Cardiac septum (tissue), 1 donor: ENCODE measurements around the gene PDK4. TPM values are rescaled to one million over a fixed set of nuclear protein-coding genes. Genes with fewer than 3 reads are reported as not detected.
A peak's percentile ranks its signal among the peaks of the same experiment; 100 is the strongest.
"Not testable (repeated sequence)": the region's sequence is repeated elsewhere in the genome, so short reads cannot be mapped to it uniquely, and the experiment has no call there.

Experiments used
- DNase-seq: peaks from one replicate; pipeline ENCODE4 v3.0.0-alpha.2; 2020; ENCODE audit warnings: low spot score
- intact Hi-C: fragments of 100-400 bp; cut with DNase I; formaldehyde crosslinking; loops from one replicate; pipeline ENCODE4 v1.14.0; 2022
- total RNA-seq: library from RNA; stranded (reverse); fragmentation: NEBNext Ultra II Directional; extraction: Animal tissue kit (Norgen Biotek cat#: 25700); gene quantifications from one replicate; pipeline ENCODE4 v1.2.1, GENCODE V29; 2021
- donor health status: DM: no; HTN: no; CAD: no.

PDK4 gene
- total RNA-seq, 1 donor from 2014 or later, result 49.0 TPM

DNA sequence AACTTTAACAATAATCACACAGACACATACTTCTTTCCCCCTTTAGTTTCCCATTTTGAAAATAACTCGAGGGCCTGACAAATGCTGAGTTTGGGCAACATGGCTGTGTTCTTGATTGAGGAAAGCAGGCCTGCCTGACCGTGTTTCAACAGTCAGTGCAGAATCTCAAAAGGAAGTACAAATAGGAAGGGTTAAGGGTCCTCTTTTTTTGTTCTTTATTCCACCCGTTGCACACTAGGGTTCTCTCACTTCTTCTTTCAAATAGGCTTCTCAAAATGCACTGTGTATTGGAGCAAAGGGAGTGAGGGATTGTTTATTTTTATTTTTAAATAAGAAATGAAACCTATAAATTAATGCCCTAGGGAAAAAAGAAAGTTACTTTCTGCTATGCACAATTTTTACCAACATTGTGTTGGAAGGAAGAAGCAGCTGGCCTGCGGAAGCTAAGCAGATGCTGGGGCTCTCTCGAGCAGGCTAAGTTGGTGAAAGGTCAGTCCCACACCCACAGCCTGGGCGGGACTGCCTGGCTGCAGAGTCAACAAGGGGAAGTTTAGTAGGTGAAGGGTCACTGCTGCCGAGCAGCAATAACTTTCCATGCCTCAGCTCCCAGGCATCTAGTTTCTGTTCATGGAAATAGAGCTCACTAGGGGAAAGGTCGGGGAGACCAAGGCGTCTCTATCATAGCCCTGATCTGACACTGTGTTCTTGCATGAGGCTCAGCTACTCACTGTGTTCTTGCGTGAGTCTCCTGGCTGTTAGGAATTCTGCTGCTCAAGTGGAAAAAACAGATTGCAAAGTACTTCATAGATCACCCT, 12.2 kb upstream of the PDK4 start:
- intact Hi-C loops, result loop anchor here (1.0 to 2.0 kb wide), 2 partner anchors 12 to 60 kb away; partner anchors contain the start of gene PDK4
- DNase-seq, result peak; percentile 94

DNA sequence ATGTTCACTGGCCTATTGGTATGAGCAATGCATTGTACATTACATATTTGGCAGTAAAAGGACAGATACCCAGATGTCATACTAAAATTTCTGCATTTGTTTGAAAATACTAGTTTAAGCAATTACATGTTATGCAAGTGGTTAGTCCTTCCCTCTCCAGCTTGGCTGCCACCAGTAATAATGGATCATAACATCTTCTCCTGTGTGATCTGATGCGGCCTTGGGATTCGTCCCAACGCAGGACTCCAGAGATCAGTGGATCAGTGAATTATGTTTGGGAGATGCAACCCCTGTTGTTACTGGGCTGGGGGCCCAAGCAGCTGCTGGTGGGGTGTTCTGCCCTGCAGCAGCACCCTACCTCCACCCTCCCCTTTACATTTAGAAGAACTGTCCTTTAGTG, 11.2 kb upstream of the PDK4 start:
- DNase-seq, result no peak
- intact Hi-C loops, result no loop called here

DNA sequence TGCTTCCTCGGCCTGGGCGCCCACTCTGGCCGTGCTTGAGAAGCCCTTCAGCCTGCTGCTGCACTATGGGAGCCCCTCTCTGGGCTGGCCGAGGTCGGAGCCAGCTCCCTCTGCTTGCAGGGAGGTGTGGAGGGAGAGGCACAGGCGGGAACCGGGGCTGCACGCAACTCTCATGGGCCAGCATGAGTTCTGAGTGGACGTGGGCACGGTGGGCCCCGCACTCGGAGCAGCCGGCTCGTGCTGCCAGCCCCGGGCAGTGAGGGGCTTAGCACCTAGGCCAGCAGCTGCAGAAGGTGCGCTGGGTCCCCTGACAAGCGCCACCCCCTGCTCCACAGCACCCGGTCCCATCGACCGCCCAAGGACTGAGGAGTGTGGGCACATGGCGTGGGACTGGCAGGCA, 9.0 kb upstream of the PDK4 start:
- intact Hi-C loops, result no loop called here
- no peak for DNase-seq

DNA sequence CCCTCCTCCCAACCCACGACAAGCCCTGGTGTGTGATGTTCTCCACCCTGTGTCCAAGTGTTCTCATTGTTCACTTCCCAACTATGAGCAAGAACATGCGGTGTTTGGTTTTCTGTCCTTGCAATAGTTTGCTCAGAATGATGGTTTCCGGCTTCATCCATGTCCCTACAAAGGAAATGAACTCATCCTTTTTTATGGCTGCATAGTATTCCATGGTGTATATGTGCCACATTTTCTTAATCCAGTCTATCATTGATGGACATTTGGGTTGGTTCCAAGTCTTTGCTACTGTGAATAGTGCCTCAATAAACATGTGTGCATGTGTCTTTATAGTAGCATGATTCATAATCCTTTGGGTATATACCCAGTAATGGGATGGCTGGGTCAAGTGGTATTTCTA, 8.5 kb upstream of the PDK4 start:
- intact Hi-C loops, DNase-seq: not testable (repeated sequence)

- intact Hi-C loops, DNase-seq: not testable (repeated sequence)
Measured at GRCh38 chr7:95604397-95604796, 8.1 kb upstream of the PDK4 start.

DNA sequence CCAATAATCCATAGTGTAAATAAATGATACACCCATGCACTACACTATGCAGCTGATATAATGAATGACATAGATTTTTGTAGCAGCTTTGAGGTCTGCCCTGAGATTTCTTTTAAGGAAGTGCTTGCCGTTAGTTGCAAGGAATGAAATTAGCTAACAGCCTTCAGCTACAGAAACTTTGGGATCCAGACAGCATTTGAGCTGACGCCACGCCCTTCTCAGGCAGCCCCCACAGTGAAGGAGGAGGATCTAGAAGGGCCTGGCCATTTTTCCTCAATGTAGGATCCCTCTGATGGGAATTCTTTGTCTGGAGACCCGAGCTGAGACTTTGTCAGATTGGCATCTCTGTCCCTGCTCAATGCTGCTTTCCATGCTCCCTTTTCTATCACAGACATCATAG, 6.1 kb upstream of the PDK4 start:
- no peak for DNase-seq
- intact Hi-C loops, result no loop called here

DNA sequence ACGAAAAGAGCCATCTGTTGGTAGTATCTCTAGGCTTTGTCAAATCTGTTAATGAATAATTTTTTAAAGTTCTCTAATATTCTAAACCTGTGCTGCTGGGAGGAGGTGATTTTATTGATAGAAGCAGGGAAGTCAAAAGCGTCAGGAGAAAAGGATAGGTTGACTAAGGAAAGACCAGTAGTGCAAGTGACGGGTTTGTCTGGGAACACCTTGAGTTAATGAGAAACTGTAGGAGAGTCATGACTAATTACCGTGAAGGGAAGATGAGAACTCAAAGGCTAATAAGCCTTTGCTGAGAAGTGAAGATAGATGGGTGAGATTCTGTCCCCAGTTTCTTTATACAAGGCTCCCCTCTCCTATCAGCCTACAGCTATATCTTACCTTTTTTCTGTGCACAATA, 5.0 kb upstream of the PDK4 start:
- intact Hi-C loops, result no loop called here
- no peak for DNase-seq

DNA sequence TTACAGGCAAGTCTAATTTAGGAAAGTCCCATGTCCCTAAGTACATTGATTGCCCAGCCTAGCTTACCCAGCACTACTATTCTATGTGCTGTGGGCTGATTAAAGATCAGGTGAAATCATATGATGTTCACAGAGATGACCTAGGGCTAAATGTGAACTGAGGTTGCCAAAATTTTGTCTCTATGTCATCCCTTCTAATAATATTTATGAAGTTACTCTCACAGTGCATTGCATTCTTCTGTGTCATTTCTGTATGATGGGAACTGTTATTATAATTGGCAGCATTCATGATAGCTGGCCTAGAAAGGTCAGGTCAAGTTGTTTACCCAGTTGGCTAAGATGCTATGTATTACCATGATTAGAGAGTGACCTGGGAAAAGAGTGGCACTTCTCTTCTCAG, 2.8 kb upstream of the PDK4 start:
- DNase-seq, result no peak
- intact Hi-C loops, result loop anchor here (5.0 kb wide), 1 partner anchor 83 kb away; no protein-coding TSS in a partner anchor

GRCh38 chr7:95598511-95598910, 2.2 kb upstream of the PDK4 start:
- intact Hi-C loops, result loop anchor here (5.0 kb wide), 1 partner anchor 84 kb away; no protein-coding TSS in a partner anchor
- no peak for DNase-seq

DNA sequence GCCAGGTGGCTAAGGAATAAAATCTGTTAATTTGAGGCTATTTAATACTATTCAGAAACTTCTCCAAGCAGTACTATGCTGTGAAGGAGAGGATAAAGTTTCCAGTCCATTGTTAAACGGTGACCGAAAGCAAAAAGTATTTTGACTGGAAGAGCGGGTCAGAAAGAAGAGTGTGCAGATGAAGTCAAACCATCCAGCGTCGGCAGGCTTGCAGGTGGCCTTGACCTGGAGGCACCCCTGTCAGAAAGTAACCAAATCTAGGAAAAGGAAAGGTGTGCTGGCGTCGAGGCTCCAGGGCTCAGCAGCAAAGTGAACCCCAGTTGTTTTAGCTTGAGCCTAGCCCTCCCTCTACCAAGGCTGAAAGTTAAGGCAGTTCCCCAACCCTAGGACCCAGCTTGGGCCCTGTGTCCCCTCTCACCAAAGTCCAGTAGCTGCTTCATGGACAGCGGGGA, 544 bp downstream of the PDK4 start:
- DNase-seq, result no peak
- intact Hi-C loops, result loop anchor here (1.0 to 5.0 kb wide), 3 partner anchors 13 to 87 kb away; no protein-coding TSS in a partner anchor

GRCh38 chr7:95594185-95594584, 2.1 kb downstream of the PDK4 start:
- intact Hi-C loops, result no loop called here
- DNase-seq, result no peak

DNA sequence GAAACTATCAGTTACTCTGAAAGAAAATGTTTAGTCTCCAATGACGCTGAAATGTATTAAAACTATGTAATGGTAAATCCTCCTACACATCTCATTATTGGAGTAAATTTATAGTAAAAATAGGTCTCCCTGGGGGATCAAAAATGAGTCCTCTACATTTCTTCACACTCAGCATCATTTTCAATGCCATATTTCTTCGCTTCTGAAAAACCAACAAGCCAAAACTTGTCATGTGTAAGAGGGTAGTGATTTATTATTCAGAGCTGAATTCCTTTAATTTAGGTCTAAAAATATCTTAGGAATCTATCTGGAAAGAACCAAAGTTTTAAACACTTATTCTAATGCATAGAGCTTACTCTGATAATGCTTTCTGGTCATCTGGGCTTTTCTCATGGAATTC, 3.0 kb downstream of the PDK4 start:
- DNase-seq, result no peak
- intact Hi-C loops, result no loop called here

DNA sequence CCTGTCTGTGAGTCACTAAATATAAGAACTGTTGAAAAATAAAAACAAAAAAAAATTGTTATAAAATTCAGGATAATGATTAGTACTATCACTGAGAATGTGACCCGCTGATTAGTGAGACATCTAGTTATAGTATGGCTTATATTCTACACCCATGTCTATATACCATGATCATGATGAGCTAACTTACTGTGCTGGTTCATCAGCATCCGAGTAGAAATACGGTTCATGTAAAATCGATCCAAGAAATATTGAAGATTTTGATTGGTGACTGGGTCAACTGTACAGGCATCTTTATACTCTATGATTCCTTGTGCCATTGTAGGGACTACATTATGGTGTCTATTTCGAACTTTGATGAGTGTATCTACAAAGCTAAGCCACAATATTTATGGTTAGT, 3.7 kb downstream of the PDK4 start:
- intact Hi-C loops, result no loop called here
- no peak for DNase-seq

GRCh38 chr7:95590387-95591248, 5.7 kb downstream of the PDK4 start:
- intact Hi-C loops, result no loop called here
- DNase-seq, result no peak

DNA sequence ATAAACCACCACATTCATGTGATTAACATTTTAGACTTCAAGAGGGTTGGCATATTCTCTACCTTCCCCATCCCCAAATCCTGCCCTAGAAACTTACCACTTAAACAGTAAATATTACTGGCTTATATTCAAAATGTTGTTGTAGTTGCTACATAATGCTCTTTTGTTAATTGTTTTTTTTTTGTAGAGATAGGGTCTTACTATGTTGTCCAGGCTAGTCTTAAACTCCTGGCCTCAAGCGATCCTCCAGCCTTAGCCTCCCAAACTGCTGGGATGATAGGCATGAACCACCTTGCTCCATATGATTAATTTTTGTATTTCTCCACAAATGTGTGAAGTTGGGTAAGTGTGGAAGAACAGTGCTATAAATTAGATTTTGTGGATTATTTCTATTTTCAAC, 6.5 kb downstream of the PDK4 start:
- intact Hi-C loops, result no loop called here

DNA sequence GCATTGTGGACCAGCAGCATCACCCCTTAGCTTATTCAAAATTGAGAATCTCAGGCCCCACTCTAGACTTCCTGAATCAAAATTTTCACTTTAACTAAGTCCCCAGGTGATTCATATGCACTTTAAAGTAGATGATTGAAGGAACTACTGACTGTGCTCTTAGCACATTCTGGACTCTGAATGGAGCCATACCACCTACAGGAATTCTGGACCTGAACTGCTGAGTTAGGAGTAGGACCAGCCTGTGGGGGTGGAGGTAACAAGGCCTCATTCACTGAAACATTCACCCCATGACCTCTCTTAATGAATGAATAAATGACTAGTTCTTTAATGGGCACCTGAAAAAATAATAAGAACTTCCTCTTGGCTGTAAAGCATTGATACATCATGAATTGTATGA, 7.3 kb downstream of the PDK4 start:
- intact Hi-C loops, result no loop called here
- no peak for DNase-seq

More for the DNA sequence above, 6.5 kb downstream of the PDK4 start:
- no peak for DNase-seq

- no peak for DNase-seq
- intact Hi-C loops, result no loop called here
Measured at GRCh38 chr7:95586951-95587301, 9.4 kb downstream of the PDK4 start.

DNA sequence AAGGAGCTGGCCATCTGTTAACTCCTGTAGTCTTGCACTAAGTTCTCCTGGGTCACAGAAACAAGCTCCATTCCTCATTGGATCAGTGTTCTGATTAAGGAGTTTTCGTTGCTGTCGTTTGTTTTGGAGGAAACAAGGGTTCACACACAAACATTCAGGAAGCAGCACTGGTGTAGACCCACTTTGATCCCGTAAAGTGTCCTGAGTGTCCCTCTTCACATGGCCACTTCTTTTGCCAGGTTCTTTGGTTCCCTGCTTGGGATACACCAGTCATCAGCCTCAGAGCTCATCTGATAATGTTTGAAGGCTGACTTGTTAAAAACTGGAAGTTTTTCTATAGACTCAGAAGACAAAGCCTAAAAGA, 10.9 kb downstream of the PDK4 start:
- intact Hi-C loops, result no loop called here
- no peak for DNase-seq

DNA sequence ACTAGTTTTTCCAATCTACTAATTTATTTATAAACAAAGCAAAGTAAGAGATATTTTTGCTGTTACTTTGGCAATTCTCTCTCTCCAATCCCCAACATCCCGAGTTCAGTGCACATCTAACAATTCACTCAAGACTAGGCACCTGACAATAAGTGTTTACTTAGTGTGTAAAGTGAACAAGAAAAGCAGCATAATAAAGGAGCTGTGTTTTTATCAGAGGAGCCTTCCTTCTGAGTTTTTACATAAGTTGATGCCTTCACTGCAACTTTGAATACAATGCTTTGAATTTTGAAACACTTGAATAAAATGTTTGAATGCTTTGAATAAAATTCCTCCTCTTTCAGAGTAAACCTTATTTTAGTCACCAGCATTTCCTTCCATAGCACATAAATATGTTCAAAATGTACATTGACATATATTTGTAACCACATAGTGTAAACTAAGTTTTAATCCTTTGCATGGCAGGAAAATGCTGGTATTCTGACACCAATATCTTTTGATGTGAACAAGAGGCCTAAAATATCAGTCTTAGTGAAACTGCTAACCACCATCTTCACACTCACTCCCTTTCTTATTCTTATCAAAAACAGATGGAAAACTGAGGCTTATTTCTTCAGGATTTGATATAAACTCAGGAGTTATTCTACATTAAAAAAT, 11.4 kb downstream of the PDK4 start:
- DNase-seq, result no peak
- intact Hi-C loops, result no loop called here
